PC-9 (cell line): ENCODE measurements around the gene DNAAF5. TPM values are rescaled to one million over a fixed set of nuclear protein-coding genes. Genes with fewer than 3 reads are reported as not detected.

ENCODE experiments used
- BruUV-seq: library from RNA; stranded (reverse); fragments of 400-500 nt; replicated peaks from 2 replicates; lab custom pipeline; 2021; lab: Mats Ljungman, UMichigan
- CTCF ChIA-PET: fragments of 300-600 bp; sonication (Branson Sonifier 250); formaldehyde crosslinking; loops from one replicate; lab custom pipeline; 2022; ENCODE audit warnings: antibody characterized with exemption; lab: Charles Lee
- POLR2A ChIA-PET: fragments of 300-600 bp; sonication (Branson Sonifier 250); formaldehyde crosslinking; loops from one replicate; lab custom pipeline; 2022; ENCODE audit warnings: antibody characterized with exemption; ENCODE audit not compliant: unreplicated experiment; lab: Charles Lee
- DNase-seq, 2 experiments: peaks; one replicate each; pipeline versions ENCODE4 v3.0.0 to v3.0.0-alpha.2; 2015 to 2022; ENCODE audit warnings: mixed read lengths in 1 of 2
- H2AFZ ChIP-seq: fragments of 200-600 bp; sonication (generic); 2 replicates; pipeline ENCODE4 v1.8.1; 2017; ENCODE audit warnings: antibody characterized with exemption
- H3F3A ChIP-seq: fragments of 200-600 bp; sonication (generic); 2 replicates; pipeline ENCODE4 v1.8.1; 2017; ENCODE audit warnings: antibody characterized with exemption, mild to moderate bottlenecking, low read depth; ENCODE audit not compliant: insufficient read depth
- H3K27ac ChIP-seq: fragments of 200-600 bp; sonication (generic); 2 replicates; pipeline ENCODE4 v1.6.1; 2016; ENCODE audit warnings: mixed run types
- H3K27me3 ChIP-seq: fragments of 200-600 bp; sonication (generic); 2 replicates; pipeline ENCODE4 v1.6.1; 2016; ENCODE audit warnings: low read depth, mixed run types; ENCODE audit not compliant: insufficient read depth
- H3K36me3 ChIP-seq: fragments of 200-600 bp; sonication (generic); 2 replicates; pipeline ENCODE4 v1.6.1; 2016; ENCODE audit warnings: low read depth, mixed run types
- H3K4me1 ChIP-seq: fragments of 200-600 bp; sonication (generic); replicated peaks from 2 replicates; pipeline ENCODE4 v1.6.1; 2016; ENCODE audit warnings: mixed run types; ENCODE audit not compliant: insufficient read depth
- H3K4me2 ChIP-seq: fragments of 200-600 bp; sonication (generic); 2 replicates; pipeline ENCODE4 v1.6.1; 2017; ENCODE audit warnings: mixed run types
- H3K4me3 ChIP-seq: fragments of 200-600 bp; sonication (generic); 2 replicates; pipeline ENCODE4 v1.6.1; 2016; ENCODE audit warnings: mixed run types
- H3K79me2 ChIP-seq: fragments of 200-600 bp; sonication (generic); 2 replicates; pipeline ENCODE4 v1.6.1; 2017; ENCODE audit warnings: low read depth, mixed run types
- H3K9me2 ChIP-seq: fragments of 200-600 bp; sonication (generic); 2 replicates; pipeline ENCODE4 v1.8.1; 2017; ENCODE audit warnings: mild to moderate bottlenecking; ENCODE audit not compliant: insufficient read depth
- H3K9me3 ChIP-seq: fragments of 200-600 bp; sonication (generic); 2 replicates; pipeline ENCODE4 v1.8.1; 2016; ENCODE audit warnings: low read depth; ENCODE audit not compliant: insufficient read depth
- H4K20me1 ChIP-seq: fragments of 200-600 bp; sonication (generic); 2 replicates; pipeline ENCODE4 v1.8.1; 2017; ENCODE audit not compliant: insufficient read depth
- EZH2 ChIP-seq: fragments of 200-600 bp; sonication (generic); IDR thresholded peaks from 2 replicates; pipeline ENCODE4 v1.8.0; 2017; ENCODE audit warnings: antibody characterized with exemption, low read depth
- intact Hi-C: fragments of 100-400 bp; cut with micrococcal nuclease; formaldehyde crosslinking; loops from one replicate; pipeline ENCODE4 v1.10.0; 2022; ENCODE audit not compliant: unreplicated experiment
- total RNA-seq: library from RNA; stranded (reverse); gene quantifications from 2 replicates; pipeline ENCODE4 v1.2.3, GENCODE V29; 2021
- TF ChIP-seq, protein P1 (sequence below): fragments of 200-600 bp; sonication (generic); conservative IDR thresholded peaks from 2 replicates; pipeline ENCODE4 v1.6.1; 2017; ENCODE audit warnings: mixed run types, antibody characterized with exemption, mild to moderate bottlenecking, moderate library complexity

DNAAF5 gene
- total RNA-seq, 1 experiment from 2014 or later: 63.2 TPM

DNA sequence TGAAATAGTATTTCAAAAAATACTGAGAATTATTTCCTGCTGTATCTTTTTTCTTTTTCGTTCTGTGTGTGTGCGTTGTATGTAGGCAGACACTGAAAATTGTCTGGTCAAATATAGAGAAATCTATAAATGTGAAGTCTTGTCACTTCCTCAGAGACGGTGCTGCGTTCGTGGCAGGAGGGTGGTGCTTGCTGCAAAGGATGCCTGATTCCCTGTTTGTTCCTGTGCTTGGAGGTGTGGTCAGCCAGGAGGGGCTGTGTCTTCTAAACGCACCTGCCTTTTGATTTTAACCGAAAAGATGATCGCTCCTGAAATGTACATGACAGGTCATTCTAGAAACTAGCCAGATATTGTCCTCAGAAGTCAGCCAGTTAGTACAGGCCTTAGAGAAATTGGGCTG lies 33.1 kb downstream of the DNAAF5 start:
- POLR2A ChIA-PET: no interaction called here
- TF ChIP-seq EZH2: no peak
- TF ChIP-seq, protein P1, sequence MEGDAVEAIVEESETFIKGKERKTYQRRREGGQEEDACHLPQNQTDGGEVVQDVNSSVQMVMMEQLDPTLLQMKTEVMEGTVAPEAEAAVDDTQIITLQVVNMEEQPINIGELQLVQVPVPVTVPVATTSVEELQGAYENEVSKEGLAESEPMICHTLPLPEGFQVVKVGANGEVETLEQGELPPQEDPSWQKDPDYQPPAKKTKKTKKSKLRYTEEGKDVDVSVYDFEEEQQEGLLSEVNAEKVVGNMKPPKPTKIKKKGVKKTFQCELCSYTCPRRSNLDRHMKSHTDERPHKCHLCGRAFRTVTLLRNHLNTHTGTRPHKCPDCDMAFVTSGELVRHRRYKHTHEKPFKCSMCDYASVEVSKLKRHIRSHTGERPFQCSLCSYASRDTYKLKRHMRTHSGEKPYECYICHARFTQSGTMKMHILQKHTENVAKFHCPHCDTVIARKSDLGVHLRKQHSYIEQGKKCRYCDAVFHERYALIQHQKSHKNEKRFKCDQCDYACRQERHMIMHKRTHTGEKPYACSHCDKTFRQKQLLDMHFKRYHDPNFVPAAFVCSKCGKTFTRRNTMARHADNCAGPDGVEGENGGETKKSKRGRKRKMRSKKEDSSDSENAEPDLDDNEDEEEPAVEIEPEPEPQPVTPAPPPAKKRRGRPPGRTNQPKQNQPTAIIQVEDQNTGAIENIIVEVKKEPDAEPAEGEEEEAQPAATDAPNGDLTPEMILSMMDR: no peak

DNA sequence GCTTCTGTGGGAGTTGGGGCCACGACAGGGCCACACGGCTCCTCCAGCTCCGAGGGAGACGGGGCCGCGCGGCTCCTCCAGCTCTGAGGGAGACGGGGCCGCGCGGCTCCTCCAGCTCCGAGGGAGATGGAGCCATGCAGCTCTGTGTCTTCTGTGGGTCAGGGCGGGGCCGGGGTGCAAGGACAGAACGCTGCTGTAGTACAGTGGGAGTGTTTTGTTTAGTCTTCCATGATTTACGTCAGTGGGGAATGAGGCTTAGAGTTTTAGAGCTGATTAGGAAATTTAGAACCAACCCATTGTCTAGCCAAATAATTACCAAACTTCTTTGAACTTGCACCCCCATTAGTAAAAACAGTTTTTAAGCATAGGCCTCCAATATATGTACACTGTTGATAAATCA lies 33.5 kb downstream of the DNAAF5 start:
- DNase-seq: no peak
- no peak overlapping the region for H2AFZ ChIP-seq
- no peaks in the 10 kb centered on the region for H3K4me1 ChIP-seq
- no TSS peak for BruUV-seq
- no peak overlapping the region for H3K4me2 ChIP-seq
- intact Hi-C loops: no loop called here
- no peaks in the 10 kb centered on the region for H3K9me2 ChIP-seq
- no peaks in the 10 kb centered on the region for H3K79me2 ChIP-seq
- H3K27me3 ChIP-seq: no peaks in the 10 kb centered on the region
- H3F3A ChIP-seq: no peaks in the 10 kb centered on the region
- H3K27ac ChIP-seq: no peak overlapping the region
- ChIA-PET CTCF (no interaction called here), POLR2A (no interaction called here)
- TF ChIP-seq EZH2: no peak
- TF ChIP-seq, protein P1: no peak
- H3K4me3 ChIP-seq: no peak overlapping the region
- peaks cover 3% of the 10 kb centered on the region; the same call in 1 of the 2 replicates for H4K20me1 ChIP-seq
- H3K9me3 ChIP-seq: no peaks in the 10 kb centered on the region
- H3K36me3 ChIP-seq: peaks cover 21% of the 10 kb centered on the region

More for the DNA sequence above, 33.1 kb downstream of the DNAAF5 start:
- H3K4me1 ChIP-seq: no peaks in the 10 kb centered on the region
- no peaks in the 10 kb centered on the region for H3K79me2 ChIP-seq
- H2AFZ ChIP-seq: no peak overlapping the region
- H3K27me3 ChIP-seq: no peaks in the 10 kb centered on the region
- intact Hi-C loops: no loop called here
- H3K36me3 ChIP-seq: peaks cover 21% of the 10 kb centered on the region; the same call in 1 of the 2 replicates
- H3K27ac ChIP-seq: no peak overlapping the region
- H3F3A ChIP-seq: no peaks in the 10 kb centered on the region
- no peak for DNase-seq
- H3K9me3 ChIP-seq: no peaks in the 10 kb centered on the region
- CTCF ChIA-PET: no interaction called here
- H3K9me2 ChIP-seq: no peaks in the 10 kb centered on the region
- peaks cover 3% of the 10 kb centered on the region; the same call in 1 of the 2 replicates for H4K20me1 ChIP-seq
- BruUV-seq: no TSS peak
- no peak overlapping the region for H3K4me3 ChIP-seq
- no peak overlapping the region for H3K4me2 ChIP-seq

GRCh38 chr7:761101-761500 lies 34.6 kb downstream of the DNAAF5 start:
- H3K79me2 ChIP-seq: no peaks in the 10 kb centered on the region
- intact Hi-C loops: no loop called here
- H3K27ac ChIP-seq: no peak overlapping the region
- TF ChIP-seq, protein P1: no peak
- TF ChIP-seq EZH2: no peak
- no peak overlapping the region for H2AFZ ChIP-seq
- no peak overlapping the region for H3K4me2 ChIP-seq
- CTCF ChIA-PET: no interaction called here
- no peaks in the 10 kb centered on the region for H3K9me2 ChIP-seq
- H3K4me1 ChIP-seq: no peaks in the 10 kb centered on the region
- peaks cover 26% of the 10 kb centered on the region for H3K36me3 ChIP-seq
- H3K4me3 ChIP-seq: no peak overlapping the region
- H4K20me1 ChIP-seq: peaks cover 3% of the 10 kb centered on the region; the same call in 1 of the 2 replicates
- H3F3A ChIP-seq: no peaks in the 10 kb centered on the region
- no TSS peak for BruUV-seq
- H3K9me3 ChIP-seq: no peaks in the 10 kb centered on the region
- H3K27me3 ChIP-seq: no peaks in the 10 kb centered on the region
- POLR2A ChIA-PET: no interaction called here
- no peak for DNase-seq
